ENCODE results near the gene HEMK1.

HEMK1 gene, protein sequence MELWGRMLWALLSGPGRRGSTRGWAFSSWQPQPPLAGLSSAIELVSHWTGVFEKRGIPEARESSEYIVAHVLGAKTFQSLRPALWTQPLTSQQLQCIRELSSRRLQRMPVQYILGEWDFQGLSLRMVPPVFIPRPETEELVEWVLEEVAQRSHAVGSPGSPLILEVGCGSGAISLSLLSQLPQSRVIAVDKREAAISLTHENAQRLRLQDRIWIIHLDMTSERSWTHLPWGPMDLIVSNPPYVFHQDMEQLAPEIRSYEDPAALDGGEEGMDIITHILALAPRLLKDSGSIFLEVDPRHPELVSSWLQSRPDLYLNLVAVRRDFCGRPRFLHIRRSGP

DNA sequence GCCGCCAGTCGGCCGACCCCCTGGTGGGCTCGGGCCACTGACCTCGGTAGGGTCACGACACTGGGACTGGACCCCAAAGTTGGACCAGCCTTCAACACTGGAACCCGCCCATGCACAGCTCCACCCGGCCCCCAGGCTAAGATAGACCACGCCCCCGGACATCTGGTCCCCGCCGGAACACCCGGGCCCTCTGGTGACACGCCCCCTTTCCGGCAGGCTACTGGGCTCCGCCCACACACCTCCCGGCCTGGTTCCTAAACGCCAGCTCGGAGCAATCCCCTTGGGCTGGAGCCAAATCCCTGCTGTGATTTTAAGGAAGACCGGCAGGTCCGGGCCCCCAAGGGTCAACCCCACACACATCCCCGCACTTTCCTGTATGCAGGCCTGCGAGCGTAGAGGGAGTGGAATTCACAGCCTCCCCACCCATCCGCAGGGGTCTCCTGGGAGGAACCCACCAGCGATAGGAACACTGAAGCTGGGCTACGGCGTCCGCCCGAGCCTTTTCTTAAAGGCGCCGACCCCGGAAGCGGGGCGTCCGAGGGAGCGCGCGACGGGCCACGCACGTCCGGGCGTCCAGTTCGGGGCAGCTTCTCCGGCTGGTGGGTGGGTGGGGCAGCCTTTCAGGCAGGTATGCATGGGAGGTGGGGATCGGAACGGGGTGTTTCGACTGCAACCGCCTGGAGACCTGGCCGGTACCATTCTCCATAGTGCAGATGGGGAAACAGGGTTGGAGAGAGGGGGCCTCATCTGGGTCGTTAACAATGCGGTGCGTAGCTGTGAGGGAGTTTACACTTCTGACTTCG is at the start of gene HEMK1:
Gene HEMK1 (plus strand): TSS at position 576 of the 803 bp plus-strand sequence. CDS start 1,583 bp downstream, outside the sequence.
- Histone ChIP-seq H3K9me3 (ENCODE audit: control insufficient read depth, insufficient read depth, low read length) (no peaks in the 10 kb centered on the region), H3K4me2 (ENCODE audit: low read length) (peak within 1 kb of the TSS; percentile 74), H3K79me2 (ENCODE audit: control insufficient read depth, low read length) (peaks cover 10% of the 10 kb centered on the region), H3K4me1 (ENCODE audit: control insufficient read depth, low read length) (peaks cover 27% of the 10 kb centered on the region), H3K27me3 (ENCODE audit: control insufficient read depth, low read length) (peaks cover 22% of the 10 kb centered on the region), H3K4me3 (ENCODE audit: low read length) (peak within 1 kb of the TSS; percentile 85), H3F3A (ENCODE audit: control insufficient read depth, insufficient read depth) (no peaks in the 10 kb centered on the region), H3K9me2 (replicated peaks; ENCODE audit: control insufficient read depth, low read length) (no peaks in the 10 kb centered on the region), H3K36me3 (ENCODE audit: control insufficient read depth, low read length) (peaks cover 10% of the 10 kb centered on the region), H3K27ac (ENCODE audit: low read depth, low read length) (no peak within 1 kb of the TSS), H4K20me1 (ENCODE audit: control insufficient read depth, insufficient read depth, low read depth, low read length) (no peaks in the 10 kb centered on the region)
- TF ChIP-seq, protein P1, sequence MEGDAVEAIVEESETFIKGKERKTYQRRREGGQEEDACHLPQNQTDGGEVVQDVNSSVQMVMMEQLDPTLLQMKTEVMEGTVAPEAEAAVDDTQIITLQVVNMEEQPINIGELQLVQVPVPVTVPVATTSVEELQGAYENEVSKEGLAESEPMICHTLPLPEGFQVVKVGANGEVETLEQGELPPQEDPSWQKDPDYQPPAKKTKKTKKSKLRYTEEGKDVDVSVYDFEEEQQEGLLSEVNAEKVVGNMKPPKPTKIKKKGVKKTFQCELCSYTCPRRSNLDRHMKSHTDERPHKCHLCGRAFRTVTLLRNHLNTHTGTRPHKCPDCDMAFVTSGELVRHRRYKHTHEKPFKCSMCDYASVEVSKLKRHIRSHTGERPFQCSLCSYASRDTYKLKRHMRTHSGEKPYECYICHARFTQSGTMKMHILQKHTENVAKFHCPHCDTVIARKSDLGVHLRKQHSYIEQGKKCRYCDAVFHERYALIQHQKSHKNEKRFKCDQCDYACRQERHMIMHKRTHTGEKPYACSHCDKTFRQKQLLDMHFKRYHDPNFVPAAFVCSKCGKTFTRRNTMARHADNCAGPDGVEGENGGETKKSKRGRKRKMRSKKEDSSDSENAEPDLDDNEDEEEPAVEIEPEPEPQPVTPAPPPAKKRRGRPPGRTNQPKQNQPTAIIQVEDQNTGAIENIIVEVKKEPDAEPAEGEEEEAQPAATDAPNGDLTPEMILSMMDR (IDR thresholded peaks at IDR 0.05; ENCODE audit: low read depth, low read length, poor library complexity, severe bottlenecking) = no peak

DNA sequence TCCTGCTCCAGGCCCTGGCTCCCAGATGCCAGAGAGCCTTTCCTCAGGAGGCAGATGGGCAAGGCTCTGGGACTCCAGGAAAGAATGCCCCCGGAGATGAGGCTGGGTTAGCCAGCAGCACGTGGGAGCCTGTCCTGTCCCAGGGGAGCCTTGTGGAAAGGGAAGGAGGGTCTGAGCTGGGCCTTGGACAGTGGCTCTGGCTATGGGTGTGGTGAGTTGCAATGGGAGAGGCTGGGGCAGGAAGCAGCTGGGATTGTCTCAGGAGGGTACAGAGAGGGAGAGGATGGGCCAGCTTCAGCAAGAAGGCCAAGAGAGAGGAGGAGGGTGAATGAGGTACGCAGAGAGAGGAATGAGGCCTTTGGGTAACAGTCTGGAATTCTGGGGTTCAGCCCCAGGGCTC is 48.5 kb upstream of the HEMK1 start:
- Histone ChIP-seq H4K20me1 (ENCODE audit: control insufficient read depth, insufficient read depth, low read depth, low read length) (no peaks in the 10 kb centered on the region), H3K9me2 (replicated peaks; ENCODE audit: control insufficient read depth, low read length) (no peaks in the 10 kb centered on the region), H3K27me3 (ENCODE audit: control insufficient read depth, low read length) (peaks cover 6% of the 10 kb centered on the region; the same call in 1 of the 2 replicates), H3F3A (ENCODE audit: control insufficient read depth, insufficient read depth) (no peaks in the 10 kb centered on the region), H3K36me3 (ENCODE audit: control insufficient read depth, low read length) (no peaks in the 10 kb centered on the region), H3K27ac (ENCODE audit: low read depth, low read length) (no peak overlapping the region), H3K4me3 (ENCODE audit: low read length) (no peak overlapping the region), H3K4me1 (ENCODE audit: control insufficient read depth, low read length) (peaks cover 2% of the 10 kb centered on the region), H3K79me2 (ENCODE audit: control insufficient read depth, low read length) (no peaks in the 10 kb centered on the region), H3K4me2 (ENCODE audit: low read length) (no peak overlapping the region), H3K9me3 (ENCODE audit: control insufficient read depth, insufficient read depth, low read length) (no peaks in the 10 kb centered on the region)
- TF ChIP-seq, protein P1 (IDR thresholded peaks at IDR 0.05; ENCODE audit: low read depth, low read length, poor library complexity, severe bottlenecking) = no peak
- TF ChIP-seq EZH2phosphoT487 (IDR thresholded peaks at IDR 0.05; ENCODE audit: borderline replicate concordance, low read length) = no peak

- Histone ChIP-seq H3K4me3 (ENCODE audit: low read length) (no peak overlapping the region), H3K4me2 (ENCODE audit: low read length) (no peak overlapping the region), H3K27me3 (ENCODE audit: control insufficient read depth, low read length) (peaks cover 6% of the 10 kb centered on the region; the same call in 1 of the 2 replicates), H3K36me3 (ENCODE audit: control insufficient read depth, low read length) (no peaks in the 10 kb centered on the region), H3F3A (ENCODE audit: control insufficient read depth, insufficient read depth) (no peaks in the 10 kb centered on the region), H3K9me2 (replicated peaks; ENCODE audit: control insufficient read depth, low read length) (no peaks in the 10 kb centered on the region), H3K9me3 (ENCODE audit: control insufficient read depth, insufficient read depth, low read length) (no peaks in the 10 kb centered on the region), H3K79me2 (ENCODE audit: control insufficient read depth, low read length) (no peaks in the 10 kb centered on the region), H3K27ac (ENCODE audit: low read depth, low read length) (no peak overlapping the region), H4K20me1 (ENCODE audit: control insufficient read depth, insufficient read depth, low read depth, low read length) (no peaks in the 10 kb centered on the region), H3K4me1 (ENCODE audit: control insufficient read depth, low read length) (no peaks in the 10 kb centered on the region)
- TF ChIP-seq, protein P1 (IDR thresholded peaks at IDR 0.05; ENCODE audit: low read depth, low read length, poor library complexity, severe bottlenecking) = no peak
- TF ChIP-seq EZH2phosphoT487 (IDR thresholded peaks at IDR 0.05; ENCODE audit: borderline replicate concordance, low read length) = no peak
These were observed 47.8 kb upstream of the HEMK1 start for GRCh38 chr3:50521572-50521971.

All from DOHH2 (cell line).